Thoracic aorta (tissue), 2 donors: ENCODE measurements around the gene PRR33. TPM values are rescaled to one million over a fixed set of nuclear protein-coding genes. Genes with fewer than 3 reads are reported as not detected.

Experiments
- ATAC-seq: fragments of 150-250 bp; one replicate; pipeline ENCODE4 v1.8.0; 2017; ENCODE audit warnings: low read depth; ENCODE audit not compliant: insufficient number of reproducible peaks, low FRiP score
- DNase-seq: peaks from one replicate; pipeline ENCODE4 v3.0.0-alpha.2; 2020; ENCODE audit warnings: low spot score
- H3K27ac ChIP-seq, 2 donors: fragments of 200-600 bp; sonication (generic); 1 replicate in 1 of 2; 2 replicates in 1 of 2; pipeline ENCODE4 v1.5.1; 2016; ENCODE audit warnings: mild to moderate bottlenecking in 2 of 2, moderate library complexity in 2 of 2
- H3K27me3 ChIP-seq: fragments of 200-600 bp; sonication (generic); replicated peaks from 2 replicates; pipeline ENCODE4 v1.6.0; 2016; ENCODE audit warnings: mild to moderate bottlenecking; ENCODE audit not compliant: insufficient read depth
- H3K36me3 ChIP-seq: fragments of 200-600 bp; sonication (generic); one replicate; pipeline ENCODE4 v1.5.1; 2016
- H3K4me1 ChIP-seq, 2 donors: fragments of 200-600 bp; sonication (generic); 1 replicate in 1 of 2; 2 replicates in 1 of 2; pipeline versions ENCODE4 v1.5.1 to v1.6.0; 2016; ENCODE audit warnings: low read depth in 2 of 2, mild to moderate bottlenecking in 1 of 2; ENCODE audit not compliant: control insufficient read depth in 1 of 2
- H3K4me3 ChIP-seq: fragments of 200-600 bp; sonication (generic); 2 replicates; pipeline ENCODE4 v1.5.1; 2016; ENCODE audit warnings: mild to moderate bottlenecking
- H3K9me3 ChIP-seq: fragments of 200-600 bp; sonication (generic); 2 replicates; pipeline ENCODE4 v1.5.1; 2016
- total RNA-seq, 2 donors: library from RNA; depleted of rRNA; stranded (reverse); fragments of >200 nt; gene quantifications; one replicate each; pipeline versions ENCODE4 v1.1.0 to v1.2.3, GENCODE V29; 2016
- TF ChIP-seq, protein P1 (sequence below): fragments of 200-600 bp; sonication (generic); IDR thresholded peaks from one replicate; pipeline ENCODE4 v1.5.1; 2019; ENCODE audit warnings: antibody characterized with exemption

PRR33 gene
- total RNA-seq, 2 donors from 2014 or later: 0.41 TPM; not detected in 1

- ATAC-seq: no peak
- TF ChIP-seq, protein P1, sequence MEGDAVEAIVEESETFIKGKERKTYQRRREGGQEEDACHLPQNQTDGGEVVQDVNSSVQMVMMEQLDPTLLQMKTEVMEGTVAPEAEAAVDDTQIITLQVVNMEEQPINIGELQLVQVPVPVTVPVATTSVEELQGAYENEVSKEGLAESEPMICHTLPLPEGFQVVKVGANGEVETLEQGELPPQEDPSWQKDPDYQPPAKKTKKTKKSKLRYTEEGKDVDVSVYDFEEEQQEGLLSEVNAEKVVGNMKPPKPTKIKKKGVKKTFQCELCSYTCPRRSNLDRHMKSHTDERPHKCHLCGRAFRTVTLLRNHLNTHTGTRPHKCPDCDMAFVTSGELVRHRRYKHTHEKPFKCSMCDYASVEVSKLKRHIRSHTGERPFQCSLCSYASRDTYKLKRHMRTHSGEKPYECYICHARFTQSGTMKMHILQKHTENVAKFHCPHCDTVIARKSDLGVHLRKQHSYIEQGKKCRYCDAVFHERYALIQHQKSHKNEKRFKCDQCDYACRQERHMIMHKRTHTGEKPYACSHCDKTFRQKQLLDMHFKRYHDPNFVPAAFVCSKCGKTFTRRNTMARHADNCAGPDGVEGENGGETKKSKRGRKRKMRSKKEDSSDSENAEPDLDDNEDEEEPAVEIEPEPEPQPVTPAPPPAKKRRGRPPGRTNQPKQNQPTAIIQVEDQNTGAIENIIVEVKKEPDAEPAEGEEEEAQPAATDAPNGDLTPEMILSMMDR: no peak
- no peak overlapping the region for H3K4me3 ChIP-seq
These were observed 7.4 kb downstream of the PRR33 start for GRCh38 chr11:1884303-1884700.

GRCh38 chr11:1883346-1884302 lies 8.1 kb downstream of the PRR33 start:
- H3K36me3 ChIP-seq: peaks cover 5% of the 10 kb centered on the region
- no peak overlapping the region for H3K27ac ChIP-seq
- no peaks in the 10 kb centered on the region for H3K9me3 ChIP-seq
- H3K4me3 ChIP-seq: no peak overlapping the region
- no peak for ATAC-seq
- DNase-seq: no peak
- peaks cover 5 to 29% of the 10 kb centered on the region in 2 donors for H3K4me1 ChIP-seq
- H3K27me3 ChIP-seq: no peaks in the 10 kb centered on the region
- TF ChIP-seq, protein P1: no peak

More at GRCh38 chr11:1884303-1884700, 7.4 kb downstream of the PRR33 start:
- H3K9me3 ChIP-seq: no peaks in the 10 kb centered on the region
- H3K36me3 ChIP-seq: peaks cover 5% of the 10 kb centered on the region
- no peak overlapping the region for H3K27ac ChIP-seq
- H3K27me3 ChIP-seq: no peaks in the 10 kb centered on the region
- peaks cover 5 to 29% of the 10 kb centered on the region in 2 donors for H3K4me1 ChIP-seq
- DNase-seq: no peak

GRCh38 chr11:1882265-1883238 lies 9.1 kb downstream of the PRR33 start:
- H3K27me3 ChIP-seq: no peaks in the 10 kb centered on the region
- TF ChIP-seq, protein P1: peak; percentile 94
- peaks cover 5% of the 10 kb centered on the region for H3K36me3 ChIP-seq
- H3K27ac ChIP-seq: no peak overlapping the region
- H3K4me3 ChIP-seq: no peak overlapping the region
- no peaks in the 10 kb centered on the region for H3K9me3 ChIP-seq
- peaks cover 5 to 33% of the 10 kb centered on the region in 2 donors for H3K4me1 ChIP-seq
- DNase-seq (no peak), ATAC-seq (no peak)

GRCh38 chr11:1881442-1882264 lies 10.0 kb downstream of the PRR33 start:
- ATAC-seq: no peak
- Histone ChIP-seq H3K36me3 (peaks cover 3% of the 10 kb centered on the region), H3K4me1 (peaks cover 12 to 42% of the 10 kb centered on the region in 2 donors), H3K27me3 (no peaks in the 10 kb centered on the region), H3K9me3 (no peaks in the 10 kb centered on the region), H3K27ac (peak overlapping the region in 1 of 2 donors; percentile 67), H3K4me3 (no peak overlapping the region)
- TF ChIP-seq, protein P1: no peak
- DNase-seq: no peak
